K562 (cell line): ENCODE measurements around the gene ZNF300. TPM values are rescaled to one million over a fixed set of nuclear protein-coding genes. Genes with fewer than 3 reads are reported as not detected.

Experiments
- CBX5 ChIP-seq: IDR thresholded peaks from 2 replicates; pipeline ENCODE4 v1.6.1; 2014; ENCODE audit warnings: low read depth, borderline replicate concordance
- FOXK2 ChIP-seq, 2 experiments: fragments of 450-650 bp; IDR thresholded peaks in 1 of 2; conservative IDR thresholded peaks in 1 of 2; 2 replicates each; pipeline ENCODE4 v1.6.1; 2016; ENCODE audit warnings: low read depth in 2 of 2, mild to moderate bottlenecking in 1 of 2
- GATAD2B ChIP-seq: fragments of 450-650 bp; IDR thresholded peaks from 2 replicates; pipeline ENCODE4 v1.6.1; 2017; ENCODE audit warnings: mild to moderate bottlenecking, borderline replicate concordance
- HCFC1 ChIP-seq: IDR thresholded peaks from 2 replicates; pipeline ENCODE4 v1.6.1; 2012; ENCODE audit warnings: low read depth, low read length, improper control_type of control experiment
- HLTF ChIP-seq: fragments of 450-650 bp; IDR thresholded peaks from 2 replicates; pipeline ENCODE4 v1.6.1; 2016
- MBD2 ChIP-seq: sonication (generic); IDR thresholded peaks from 2 replicates; pipeline ENCODE4 v1.6.1; 2016; ENCODE audit warnings: low read depth, borderline replicate concordance
- MCM3 ChIP-seq: fragments of 450-650 bp; IDR thresholded peaks from 2 replicates; pipeline ENCODE4 v1.6.1; 2016
- MEF2A ChIP-seq: IDR thresholded peaks from 2 replicates; pipeline ENCODE4 v1.6.1; 2011; ENCODE audit warnings: low read depth, mild to moderate bottlenecking, low read length, moderate library complexity; ENCODE audit not compliant: control insufficient read depth
- NCOA4 ChIP-seq: fragments of 450-650 bp; IDR thresholded peaks from 2 replicates; pipeline ENCODE4 v1.6.1; 2018; ENCODE audit warnings: mild to moderate bottlenecking; ENCODE audit not compliant: partially characterized antibody
- NR2C1 ChIP-seq, 2 experiments: fragments of 450-650 bp; IDR thresholded peaks; 2 replicates each; pipeline ENCODE4 v1.6.1; 2017; ENCODE audit warnings: mild to moderate bottlenecking in 2 of 2, antibody characterized with exemption in 1 of 2, inconsistent platforms in 1 of 2, missing compliant biosample characterization in 1 of 2, missing genetic modification characterization in 1 of 2
- NR2F6 ChIP-seq: fragments of 450-650 bp; formaldehyde crosslinking; IDR thresholded peaks from 2 replicates; pipeline ENCODE4 v1.4.0; 2020; ENCODE audit warnings: mild to moderate bottlenecking
- NUFIP1 ChIP-seq: fragments of 450-650 bp; IDR thresholded peaks from 2 replicates; pipeline ENCODE4 v1.6.1; 2018; ENCODE audit not compliant: partially characterized antibody
- POLR2AphosphoS5 ChIP-seq: IDR thresholded peaks from 2 replicates; pipeline ENCODE4 v1.6.1; 2011; ENCODE audit warnings: mild to moderate bottlenecking, low read depth, low read length, moderate library complexity; ENCODE audit not compliant: control insufficient read depth, insufficient read depth
- POLR2B ChIP-seq: fragments of 450-650 bp; IDR thresholded peaks from 2 replicates; pipeline ENCODE4 v1.6.1; 2018; ENCODE audit warnings: low read depth; ENCODE audit not compliant: partially characterized antibody
- POLR2G ChIP-seq: fragments of 200-400 bp; formaldehyde crosslinking; IDR thresholded peaks from 2 replicates; pipeline ENCODE4 v1.6.1; 2017; ENCODE audit warnings: low read depth, mild to moderate bottlenecking, antibody characterized with exemption, low read length, moderate library complexity
- POLR3A ChIP-seq: IDR thresholded peaks from 2 replicates; pipeline ENCODE4 v1.6.1; 2011; ENCODE audit warnings: borderline replicate concordance, mild to moderate bottlenecking, moderate library complexity; ENCODE audit not compliant: insufficient read length, insufficient read depth; ENCODE audit errors: extremely low read depth
- PTRF ChIP-seq: fragments of 450-650 bp; IDR thresholded peaks from 2 replicates; pipeline ENCODE4 v1.6.1; 2016; ENCODE audit warnings: mild to moderate bottlenecking, missing genetic modification characterization, missing compliant biosample characterization
- SMARCB1 ChIP-seq: IDR thresholded peaks from 2 replicates; pipeline ENCODE4 v1.6.1; 2011; ENCODE audit warnings: improper control_type of control experiment, low read depth; ENCODE audit not compliant: insufficient read length
- SUPT5H ChIP-seq: fragments of 450-650 bp; IDR thresholded peaks from 2 replicates; pipeline ENCODE4 v1.6.1; 2016
- USF2 ChIP-seq: sonication (generic); formaldehyde crosslinking; IDR thresholded peaks from 2 replicates; pipeline ENCODE4 v1.5.0; 2020; ENCODE audit warnings: missing genetic modification reagents
- YY1 ChIP-seq, 3 experiments: IDR thresholded peaks; 2 replicates each; pipeline ENCODE4 v1.6.1; 2011; ENCODE audit warnings: low read length in 2 of 3, mild to moderate bottlenecking in 2 of 3, moderate library complexity in 2 of 3, borderline replicate concordance in 1 of 3, control low read depth in 1 of 3, low read depth in 1 of 3; ENCODE audit not compliant: insufficient read depth in 3 of 3, insufficient replicate concordance in 2 of 3, control insufficient read depth in 1 of 3, insufficient read length in 1 of 3; ENCODE audit errors: extremely low read depth in 1 of 3
- ZBTB1 ChIP-seq: sonication (generic); formaldehyde crosslinking; IDR thresholded peaks from 2 replicates; pipeline ENCODE4 v1.8.1; 2023; ENCODE audit warnings: missing genetic modification reagents, low read depth, mild to moderate bottlenecking, borderline replicate concordance
- ZBTB9 ChIP-seq: fragments of 450-650 bp; formaldehyde crosslinking; IDR thresholded peaks from 2 replicates; pipeline ENCODE4 v1.4.0; 2020; ENCODE audit warnings: mild to moderate bottlenecking, moderate library complexity
- ZKSCAN3 ChIP-seq: fragments of 250-450 bp; sonication (Bioruptor Pico); IDR thresholded peaks from 2 replicates; pipeline ENCODE4 v1.4.0; 2020
- ZNF584 ChIP-seq: fragments of 200-800 bp; sonication (Bioruptor generic); IDR thresholded peaks from 2 replicates; pipeline ENCODE4 v1.6.1; 2016; ENCODE audit warnings: low read depth, mild to moderate bottlenecking, missing genetic modification characterization, missing compliant biosample characterization
- ZNF586 ChIP-seq: fragments of 450-650 bp; formaldehyde crosslinking; conservative IDR thresholded peaks from 2 replicates; pipeline ENCODE4 v1.4.0; 2020; ENCODE audit warnings: mild to moderate bottlenecking, moderate library complexity
- polyA plus RNA-seq, 8 experiments: library from polyadenylated mRNA; depleted of rRNA in 4 of 8; stranded (reverse) in 5 of 8; unstranded in 3 of 8; fragments of >200 nt; fragmentation: Nextera tagmentation in 2 of 8; fragmentation: Illumina TruSeq in 1 of 8; extraction: Ambion mirVana in 2 of 8; extraction: Trizol in 1 of 8; gene quantifications; 2 replicates each; pipeline versions ENCODE4 v1.2.1 to v1.2.3, GENCODE V29; 2011 to 2014; ENCODE audit warnings: inconsistent platforms in 1 of 8, missing spikeins in 1 of 8
- total RNA-seq, 7 experiments: library from RNA; depleted of rRNA in 6 of 7; stranded (reverse); fragments of >200 nt in 6 of 7; fragmentation: Illumina TruSeq in 2 of 7; extraction: Trizol in 2 of 7; gene quantifications; 2 replicates each; pipeline versions ENCODE4 v1.2.1 to v1.2.3, GENCODE V29; 2011 to 2021; ENCODE audit warnings: low replicate concordance in 1 of 7

Gene ZNF300
- total and polyA plus RNA-seq, 9 of the 15 experiments (the other 6 are each of a cell fraction or from before 2014, with no cell fraction given): 4.4 to 13.2 (median 11.1) TPM

GRCh38 chr5:150946351-150946905 is 41.6 kb upstream of the ZNF300 start (continued):
- TF ChIP-seq HCFC1: peak; percentile 37; the same call in 1 of the 2 replicates
- no peak for TF ChIP-seq USF2
- TF ChIP-seq POLR2B: no peak
- peak; percentile 29; the same call in 1 of the 2 replicates for TF ChIP-seq POLR2AphosphoS5
- 0 out of 2 replicates have a peak, but pooled peaks have one; percentile 20 for TF ChIP-seq CBX5
- no peak for TF ChIP-seq MCM3
- TF ChIP-seq SUPT5H: peak; percentile 56
- peak; percentile 66 for TF ChIP-seq MBD2
- no peak for TF ChIP-seq ZKSCAN3 (CRISPR knock-in tag)
- TF ChIP-seq FOXK2 (conservative IDR thresholded peaks at IDR 0.05 in 1 of 2, IDR thresholded peaks at IDR 0.05 in 1 of 2; ENCODE audit: low read depth in 2 of 2): peak in 1 of 2 experiments; percentile 99; a peak in 2 of 4 replicates
- TF ChIP-seq GATAD2B: no peak
- no peak for TF ChIP-seq ZBTB1 (CRISPR knock-in tag)
- TF ChIP-seq NR2F6: no peak
- TF ChIP-seq NUFIP1: no peak
- no peak for TF ChIP-seq NCOA4
- TF ChIP-seq ZNF584 (CRISPR knock-in tag): no peak
- TF ChIP-seq POLR3A: no peak
- peak; percentile 72 to 94 (median 88) for TF ChIP-seq YY1 (IDR thresholded peaks at IDR 0.05; ENCODE audit: borderline replicate concordance in 1 of 3, control insufficient read depth in 1 of 3, extremely low read depth in 1 of 3, insufficient read depth in 3 of 3, insufficient read length in 1 of 3, insufficient replicate concordance in 2 of 3, low read depth in 1 of 3, low read length in 2 of 3)
- TF ChIP-seq POLR2G: peak; percentile 85
- TF ChIP-seq MEF2A: no peak
- no peak for TF ChIP-seq ZBTB9 (CRISPR knock-in tag)
- TF ChIP-seq HLTF: no peak
- TF ChIP-seq ZNF586 (CRISPR knock-in tag): no peak
- TF ChIP-seq NR2C1 (IDR thresholded peaks at IDR 0.05): no peak
- no peak for TF ChIP-seq NR2C1 (tag; IDR thresholded peaks at IDR 0.05)
- TF ChIP-seq PTRF (tag): no peak
- no peak for TF ChIP-seq SMARCB1
